ENCODE data around the gene HYAL3. TPM values are rescaled to one million over a fixed set of nuclear protein-coding genes. Genes with fewer than 3 reads are reported as not detected.
"Not testable (repeated sequence)": the region's sequence is repeated elsewhere in the genome, so short reads cannot be mapped to it uniquely, and the experiment has no call there.

HYAL3 gene
- total RNA-seq, 3 donors from 2014 or later = 1.4 to 2.9 (median 1.4) TPM

- Histone ChIP-seq H3K4me3 (no peak overlapping the region), H3K4me1 (ENCODE audit: low read depth) (peaks cover 24% of the 10 kb centered on the region), H3K9me3 (no peaks in the 10 kb centered on the region), H3K36me3 (ENCODE audit: low read depth) (no peaks in the 10 kb centered on the region)
- intact Hi-C loops (cut with DNase I, micrococcal nuclease) = loop anchor here (10.0 kb wide), 2 partner anchors 51 to 81 kb away; partner anchors contain the start of gene GNAT1 (in 2 of the 2)
- ATAC-seq (no peak), DNase-seq (no peak)
- TF ChIP-seq, protein P1, sequence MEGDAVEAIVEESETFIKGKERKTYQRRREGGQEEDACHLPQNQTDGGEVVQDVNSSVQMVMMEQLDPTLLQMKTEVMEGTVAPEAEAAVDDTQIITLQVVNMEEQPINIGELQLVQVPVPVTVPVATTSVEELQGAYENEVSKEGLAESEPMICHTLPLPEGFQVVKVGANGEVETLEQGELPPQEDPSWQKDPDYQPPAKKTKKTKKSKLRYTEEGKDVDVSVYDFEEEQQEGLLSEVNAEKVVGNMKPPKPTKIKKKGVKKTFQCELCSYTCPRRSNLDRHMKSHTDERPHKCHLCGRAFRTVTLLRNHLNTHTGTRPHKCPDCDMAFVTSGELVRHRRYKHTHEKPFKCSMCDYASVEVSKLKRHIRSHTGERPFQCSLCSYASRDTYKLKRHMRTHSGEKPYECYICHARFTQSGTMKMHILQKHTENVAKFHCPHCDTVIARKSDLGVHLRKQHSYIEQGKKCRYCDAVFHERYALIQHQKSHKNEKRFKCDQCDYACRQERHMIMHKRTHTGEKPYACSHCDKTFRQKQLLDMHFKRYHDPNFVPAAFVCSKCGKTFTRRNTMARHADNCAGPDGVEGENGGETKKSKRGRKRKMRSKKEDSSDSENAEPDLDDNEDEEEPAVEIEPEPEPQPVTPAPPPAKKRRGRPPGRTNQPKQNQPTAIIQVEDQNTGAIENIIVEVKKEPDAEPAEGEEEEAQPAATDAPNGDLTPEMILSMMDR (IDR thresholded peaks at IDR 0.05) = no peak
Measured at GRCh38 chr3:50275141-50275995, 23.8 kb downstream of the HYAL3 start.

DNA sequence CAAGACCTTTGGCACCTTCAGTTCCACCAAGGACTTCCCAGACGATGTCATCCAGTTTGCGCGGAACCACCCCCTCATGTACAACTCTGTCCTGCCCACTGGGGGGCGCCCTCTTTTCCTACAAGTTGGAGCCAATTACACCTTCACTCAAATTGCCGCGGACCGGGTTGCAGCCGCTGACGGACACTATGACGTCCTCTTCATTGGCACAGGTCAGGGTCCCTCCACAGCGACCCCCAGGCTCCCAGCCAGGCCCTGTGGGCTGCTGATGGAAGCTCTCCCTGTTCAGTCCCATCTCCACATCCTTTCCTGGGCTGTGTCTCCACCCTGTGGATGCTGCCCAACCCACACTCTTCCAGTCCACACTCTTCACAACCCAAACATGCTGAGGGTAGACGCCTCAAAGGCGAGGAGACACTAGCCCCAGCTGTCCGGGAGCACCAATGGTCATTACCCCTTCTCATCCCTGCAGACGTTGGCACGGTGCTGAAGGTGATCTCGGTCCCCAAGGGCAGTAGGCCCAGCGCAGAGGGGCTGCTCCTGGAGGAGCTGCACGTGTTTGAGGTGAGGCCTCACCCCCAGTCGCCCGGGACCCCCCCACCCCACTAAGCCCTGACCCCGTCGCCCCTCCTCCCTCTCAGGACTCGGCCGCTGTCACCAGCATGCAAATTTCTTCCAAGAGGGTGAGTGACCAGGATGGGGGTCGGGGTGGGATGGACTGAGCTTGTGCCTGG, 24.7 kb downstream of the HYAL3 start:
- peak; percentile 76 to 78 (median 78) for DNase-seq
- Histone ChIP-seq H3K4me1 (ENCODE audit: low read depth) (peaks cover 29% of the 10 kb centered on the region), H3K9me3 (no peaks in the 10 kb centered on the region), H3K36me3 (ENCODE audit: low read depth) (no peaks in the 10 kb centered on the region), H3K4me3 (no peak overlapping the region)
- TF ChIP-seq, protein P1 (IDR thresholded peaks at IDR 0.05) = peak; percentile 70
- ATAC-seq = peak; percentile 65
- intact Hi-C loops (cut with DNase I, micrococcal nuclease) = loop anchor here (10.0 kb wide), 2 partner anchors 50 to 80 kb away; partner anchors contain the start of gene GNAT1 (in 2 of the 2)

- intact Hi-C loops (cut with DNase I, micrococcal nuclease) = loop anchor here (10.0 kb wide), 2 partner anchors 49 to 79 kb away; partner anchors contain the start of gene GNAT1 (in 2 of the 2)
- TF ChIP-seq, protein P1 (IDR thresholded peaks at IDR 0.05) = no peak
- H3K36me3 ChIP-seq (ENCODE audit: low read depth) = no peaks in the 10 kb centered on the region
- no peak overlapping the region for H3K4me3 ChIP-seq
- DNase-seq (no peak), ATAC-seq (no peak)
- no peaks in the 10 kb centered on the region for H3K9me3 ChIP-seq
- H3K4me1 ChIP-seq (ENCODE audit: low read depth) = peaks cover 35% of the 10 kb centered on the region
Measured at GRCh38 chr3:50273689-50274065, 25.5 kb downstream of the HYAL3 start.

- ATAC-seq = peak; percentile 72
- Histone ChIP-seq H3K9me3 (no peaks in the 10 kb centered on the region), H3K4me1 (ENCODE audit: low read depth) (peaks cover 40% of the 10 kb centered on the region), H3K36me3 (ENCODE audit: low read depth) (no peaks in the 10 kb centered on the region), H3K4me3 (no peak overlapping the region)
- peak; percentile 89 to 95 (median 92) for DNase-seq
- TF ChIP-seq, protein P1 (IDR thresholded peaks at IDR 0.05) = peak; percentile 97
- intact Hi-C loops (cut with DNase I, micrococcal nuclease) = loop anchor here (10.0 kb wide), 2 partner anchors 48 to 78 kb away; partner anchors contain the start of gene GNAT1 (in 2 of the 2)
Measured at GRCh38 chr3:50272911-50273688, 26.1 kb downstream of the HYAL3 start.

GRCh38 chr3:50272538-50272910, 26.7 kb downstream of the HYAL3 start:
- intact Hi-C loops (cut with DNase I, micrococcal nuclease) = loop anchor here (10.0 kb wide), 2 partner anchors 48 to 78 kb away; partner anchors contain the start of gene GNAT1 (in 2 of the 2)
- DNase-seq; H3K36me3 ChIP-seq (ENCODE audit: low read depth); H3K9me3 ChIP-seq; ATAC-seq; H3K4me3 ChIP-seq: not testable (repeated sequence)
- peaks cover 46% of the 10 kb centered on the region for H3K4me1 ChIP-seq (ENCODE audit: low read depth)
